GM12878 (cell line): ENCODE data around the gene IL1RAPL1.

Source experiments
- BMI1 ChIP-seq: fragments of 450-650 bp; IDR thresholded peaks from 2 replicates; pipeline ENCODE4 v1.6.1; 2016; ENCODE audit warnings: mild to moderate bottlenecking, moderate library complexity, borderline replicate concordance
- CHD4 ChIP-seq: fragments of 200-600 bp; sonication (generic); IDR thresholded peaks from 2 replicates; pipeline ENCODE4 v1.6.1; 2016; ENCODE audit warnings: mild to moderate bottlenecking
- CTCF ChIP-seq, 3 experiments: IDR thresholded peaks in 2 of 3; conservative IDR thresholded peaks in 1 of 3; 2 replicates each; pipeline ENCODE4 v1.5.1; 2011; ENCODE audit warnings: low read depth in 3 of 3, low read length in 3 of 3, mild to moderate bottlenecking in 3 of 3, control low read depth in 2 of 3, moderate library complexity in 2 of 3, inconsistent platforms in 1 of 3, mixed read lengths in 1 of 3; ENCODE audit not compliant: control insufficient read depth in 2 of 3, insufficient read depth in 1 of 3; ENCODE audit errors: extremely low read depth in 1 of 3
- EZH2 ChIP-seq: IDR thresholded peaks from 2 replicates; pipeline ENCODE4 v1.6.1; 2012; ENCODE audit warnings: low read depth, mild to moderate bottlenecking, control low read depth, inconsistent platforms, low read length, borderline replicate concordance; ENCODE audit not compliant: control insufficient read depth
- LARP7 ChIP-seq: fragments of 450-650 bp; IDR thresholded peaks from 2 replicates; pipeline ENCODE4 v1.6.1; 2017; ENCODE audit warnings: mild to moderate bottlenecking
- PML ChIP-seq: IDR thresholded peaks from 2 replicates; pipeline ENCODE4 v1.6.1; 2012; ENCODE audit warnings: low read length, inconsistent platforms
- SMARCA5 ChIP-seq: fragments of 450-650 bp; IDR thresholded peaks from 2 replicates; pipeline ENCODE4 v1.6.1; 2017; ENCODE audit warnings: mild to moderate bottlenecking
- YY1 ChIP-seq: IDR thresholded peaks from 2 replicates; pipeline ENCODE4 v1.6.1; 2011; ENCODE audit warnings: low read depth, mild to moderate bottlenecking, low read length
- ZNF274 ChIP-seq: IDR thresholded peaks from one replicate; pipeline ENCODE4 v1.8.0; 2011; ENCODE audit not compliant: insufficient read length, insufficient read depth

DNA sequence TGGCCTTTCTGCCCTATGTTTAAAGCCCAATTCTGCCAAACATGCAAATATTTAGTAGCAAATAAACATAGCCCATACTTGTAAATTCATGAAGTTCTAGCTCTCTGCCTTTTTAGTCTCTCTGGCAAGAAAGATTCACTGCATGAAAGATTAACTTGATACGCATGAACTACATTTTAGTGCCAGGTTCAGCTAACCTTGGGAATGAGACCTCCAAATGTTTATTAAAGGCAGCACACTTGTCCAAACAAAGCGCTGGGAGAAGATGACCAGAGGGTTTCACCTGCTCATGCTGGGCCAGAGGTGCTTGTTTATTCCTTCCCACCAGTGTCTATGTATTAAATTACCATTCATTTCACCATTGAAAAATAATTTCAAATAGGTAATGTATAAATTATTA lies 44.5 kb upstream of the IL1RAPL1 start:
- TF ChIP-seq CTCF (IDR thresholded peaks at IDR 0.05 in 2 of 3, conservative IDR thresholded peaks at IDR 0.05 in 1 of 3; ENCODE audit: control insufficient read depth in 2 of 3, extremely low read depth in 1 of 3, insufficient read depth in 1 of 3, low read depth in 3 of 3, low read length in 3 of 3) (no peak), ZNF274 (no peak), LARP7 (no peak), BMI1 (no peak), SMARCA5 (no peak), CHD4 (no peak), EZH2 (no peak), PML (no peak), YY1 (no peak)
